HG03457 (cell line): ENCODE results near the gene COL23A1.

ENCODE experiments used
- ATAC-seq: cut with Tn5 transposase; IDR thresholded peaks from one replicate; pipeline ENCODE4 v1.9.1; 2021; ENCODE audit warnings: moderate number of reproducible peaks; ENCODE audit not compliant: unreplicated experiment

Gene COL23A1

DNA sequence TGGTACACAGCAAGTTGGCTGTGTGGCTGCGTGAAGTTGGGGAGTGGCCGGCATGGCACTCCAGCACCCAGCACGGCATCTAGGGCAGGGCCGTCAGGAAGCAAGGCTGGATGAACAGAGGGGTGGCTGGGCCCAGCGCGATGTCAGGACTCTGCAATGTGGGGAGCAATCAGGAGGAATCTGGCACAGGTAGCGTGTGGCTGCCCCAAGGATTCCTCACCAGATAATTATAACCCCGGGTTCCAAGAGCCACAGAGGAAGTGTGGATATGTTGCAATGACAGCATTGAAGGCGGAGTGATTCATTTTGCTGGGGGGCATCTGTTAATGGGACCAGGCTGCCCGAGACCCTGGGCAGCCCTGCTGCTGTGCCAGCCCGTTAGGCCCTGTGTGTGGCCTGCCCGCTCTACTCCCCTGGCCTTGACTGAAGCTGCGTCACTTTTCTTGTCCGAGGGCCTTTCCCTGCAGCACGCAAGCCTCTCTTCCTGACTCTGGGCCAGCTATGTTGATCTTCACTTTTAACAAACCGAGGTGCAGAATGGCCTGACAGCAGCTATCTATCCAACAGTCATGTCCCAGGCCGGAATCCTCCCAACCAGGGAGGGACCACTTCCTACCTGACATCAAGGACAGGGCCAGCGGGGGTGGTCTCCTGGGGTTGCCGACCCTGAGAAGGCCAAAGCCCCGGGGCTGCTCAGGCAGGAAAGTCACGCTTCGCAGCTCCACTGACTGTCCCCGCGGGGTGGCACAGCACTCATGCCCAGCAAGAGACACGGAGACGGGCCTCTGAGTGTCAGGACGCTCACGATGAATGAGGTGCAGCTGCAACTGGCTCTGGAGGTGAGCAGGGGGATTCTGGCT, 239.6 kb downstream of the COL23A1 start:
- ATAC-seq = no peak

DNA sequence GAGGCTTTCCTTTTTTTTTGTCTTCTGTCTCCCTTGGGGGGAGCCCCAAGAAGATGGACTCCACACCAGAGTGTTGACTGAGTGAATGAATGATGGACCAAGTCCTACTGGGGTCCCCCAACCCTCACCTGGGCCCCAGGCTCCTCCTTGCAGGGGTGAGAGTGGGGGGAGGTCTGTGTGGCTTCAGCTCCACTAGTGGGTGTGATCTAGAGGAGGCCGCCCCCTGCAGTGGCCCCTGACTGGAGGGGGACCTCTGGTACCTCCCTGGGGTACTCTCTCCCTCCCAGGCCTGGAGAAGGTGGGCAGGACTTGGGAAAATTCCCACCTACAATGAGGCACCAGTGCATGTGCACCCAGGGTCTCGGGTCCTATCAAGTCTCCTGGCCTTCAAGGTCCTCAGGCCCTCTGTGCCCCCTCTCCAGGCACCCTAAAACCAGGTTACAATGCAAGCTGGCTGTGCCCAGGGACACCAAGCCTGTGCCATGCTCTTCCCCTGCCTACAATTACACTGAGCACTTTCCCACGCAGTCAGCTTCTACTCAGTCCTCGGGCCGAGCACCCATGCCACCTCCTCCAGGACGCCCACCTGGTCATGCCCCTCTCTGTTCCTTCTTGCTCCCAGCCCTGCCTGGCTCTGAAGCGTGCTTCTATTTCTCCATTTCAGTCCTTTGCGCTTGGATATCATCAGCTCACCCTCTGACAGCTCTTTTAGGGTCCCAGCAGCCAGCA, 240.4 kb downstream of the COL23A1 start:
- no peak for ATAC-seq

DNA sequence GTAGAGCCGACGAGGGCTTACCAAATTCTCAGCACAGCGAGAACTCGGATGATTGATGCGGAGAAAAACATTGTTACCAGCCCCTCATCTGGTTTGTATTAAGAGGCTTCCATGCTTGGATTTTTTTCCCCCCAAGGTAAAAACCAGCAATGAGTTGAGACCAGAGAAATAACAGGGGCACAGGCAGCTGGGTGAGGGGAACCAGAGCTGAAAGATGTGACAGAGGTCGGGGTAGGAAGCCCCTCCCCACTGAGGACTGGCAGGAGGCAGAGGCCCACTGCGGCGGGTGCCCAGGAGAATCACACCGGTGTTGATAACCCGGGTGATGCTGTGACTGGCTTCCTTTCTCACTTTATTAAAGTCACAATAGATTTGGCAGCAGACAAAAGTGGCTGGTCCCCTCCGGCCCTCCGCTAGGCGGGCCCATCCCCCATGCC, 241.1 kb downstream of the COL23A1 start:
- ATAC-seq = no peak

DNA sequence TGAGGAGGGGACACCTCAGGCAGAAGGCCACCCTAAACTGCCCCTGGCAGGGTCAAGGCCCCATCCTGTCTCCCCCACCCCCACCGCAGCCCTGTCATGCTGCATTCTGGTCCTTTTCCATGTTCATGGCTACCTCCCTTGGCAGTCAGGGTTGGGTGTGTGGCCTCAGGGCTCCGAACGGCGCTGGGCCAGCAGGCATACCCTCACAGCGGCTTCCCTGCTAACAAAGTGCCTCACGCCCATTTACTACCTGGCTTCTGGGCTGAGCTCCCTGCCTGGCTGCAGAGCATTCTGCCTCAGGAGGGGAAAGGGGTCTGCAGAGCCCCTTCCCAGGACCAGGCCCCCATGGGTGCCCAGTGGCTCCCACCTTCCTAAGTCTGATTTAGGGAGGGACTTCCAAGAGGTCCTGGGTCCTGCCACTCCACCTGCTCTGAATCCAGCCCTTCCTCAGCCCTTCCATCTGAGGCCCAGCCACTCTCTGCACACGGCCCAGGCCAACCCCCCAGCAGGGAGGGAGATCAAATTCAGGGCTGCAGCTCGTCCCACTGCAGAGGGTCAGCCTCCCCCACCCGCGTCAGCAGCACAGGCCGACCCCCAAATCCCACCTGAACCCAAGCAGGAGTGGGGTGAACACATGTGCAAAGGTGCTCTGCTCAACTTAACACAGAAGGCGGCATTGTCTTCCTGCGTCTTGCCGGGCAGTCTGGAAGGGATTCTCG, 241.7 kb downstream of the COL23A1 start:
- no peak for ATAC-seq

DNA sequence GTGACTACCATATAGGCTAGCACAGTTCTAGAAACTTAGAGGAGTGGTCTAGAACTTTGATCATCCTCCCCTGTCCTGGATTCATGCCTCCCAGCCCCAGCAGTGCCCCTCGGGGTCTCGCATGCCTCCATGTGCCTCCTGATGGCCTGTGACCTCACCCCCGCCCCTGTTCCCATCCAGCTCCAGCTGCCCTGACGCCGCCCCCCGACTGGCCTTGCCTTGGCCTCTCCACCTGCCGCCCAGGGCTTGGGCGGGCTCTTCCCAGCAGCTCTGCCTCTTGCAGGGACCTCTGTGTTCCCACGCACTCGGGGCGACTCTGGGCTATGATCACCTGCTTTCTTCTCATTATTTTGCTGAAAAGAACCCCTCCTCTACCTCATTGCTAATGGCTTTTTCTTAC, 242.2 kb downstream of the COL23A1 start:
- no peak for ATAC-seq

DNA sequence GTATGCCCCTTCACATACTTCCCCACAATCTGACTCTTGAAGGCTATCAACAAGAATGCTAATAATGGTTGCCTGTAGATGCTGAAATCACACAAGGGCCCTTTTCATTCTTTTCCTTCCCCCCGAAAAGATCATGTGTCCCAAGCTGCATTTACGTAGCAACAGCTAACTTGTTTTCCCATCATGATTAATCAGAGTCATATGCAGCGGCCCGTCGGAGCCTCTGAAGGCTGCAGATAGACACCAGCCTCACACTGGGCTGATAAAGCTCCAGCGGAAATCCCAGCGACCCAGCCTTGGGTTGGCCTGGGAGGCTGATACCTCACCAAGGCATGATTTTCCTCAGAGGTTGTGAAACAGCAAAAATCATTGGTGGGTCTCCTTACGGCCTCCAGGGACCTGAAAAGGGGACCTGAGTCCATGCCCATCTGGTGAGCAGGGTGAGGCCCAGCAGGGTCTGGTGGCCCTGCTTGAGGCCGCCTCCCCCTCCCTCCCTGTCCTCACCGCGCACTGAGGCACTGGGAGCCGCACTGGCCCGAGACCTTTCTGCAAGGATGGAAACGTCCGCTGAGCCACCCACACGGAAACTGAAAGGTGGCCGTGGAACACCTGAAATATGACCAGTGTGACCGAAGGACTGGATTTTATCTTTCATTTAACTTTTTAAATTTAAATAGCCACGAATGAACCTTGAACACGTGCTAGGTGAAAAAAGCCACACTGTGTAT, 243.4 kb downstream of the COL23A1 start:
- no peak for ATAC-seq

DNA sequence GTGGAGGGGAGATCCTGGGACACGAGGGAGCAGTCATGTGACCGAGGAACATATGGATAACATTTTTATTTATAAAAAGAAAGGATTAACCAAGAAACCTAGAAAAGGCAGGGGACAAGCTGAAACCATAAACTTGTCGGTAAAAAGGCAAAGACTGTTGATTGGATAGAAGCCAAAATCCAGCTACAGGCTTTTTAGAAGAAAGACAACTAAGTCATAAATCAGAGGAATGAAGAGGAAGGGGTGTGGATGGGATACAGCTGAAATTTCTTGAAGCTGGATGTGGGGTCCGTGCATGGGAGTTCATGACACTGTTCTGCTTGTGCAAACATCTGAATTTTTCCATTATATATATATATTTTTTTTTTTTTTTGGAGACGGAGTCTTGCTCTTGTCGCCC, 246.9 kb downstream of the COL23A1 start:
- no peak for ATAC-seq

DNA sequence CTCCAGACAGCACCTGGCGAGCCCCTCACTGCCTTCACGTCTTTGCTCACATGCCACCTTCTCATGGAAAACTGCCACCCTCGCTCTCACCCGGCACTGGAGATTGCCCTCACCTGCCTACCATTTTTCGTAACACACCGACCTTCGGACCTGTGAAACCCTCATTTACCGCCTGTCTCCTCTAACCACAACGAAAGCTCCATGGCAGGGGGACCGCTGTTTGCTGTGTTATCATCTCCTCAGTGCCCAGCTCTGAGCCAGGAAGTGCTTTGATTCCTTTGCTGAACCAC, 248.4 kb downstream of the COL23A1 start:
- no peak for ATAC-seq

DNA sequence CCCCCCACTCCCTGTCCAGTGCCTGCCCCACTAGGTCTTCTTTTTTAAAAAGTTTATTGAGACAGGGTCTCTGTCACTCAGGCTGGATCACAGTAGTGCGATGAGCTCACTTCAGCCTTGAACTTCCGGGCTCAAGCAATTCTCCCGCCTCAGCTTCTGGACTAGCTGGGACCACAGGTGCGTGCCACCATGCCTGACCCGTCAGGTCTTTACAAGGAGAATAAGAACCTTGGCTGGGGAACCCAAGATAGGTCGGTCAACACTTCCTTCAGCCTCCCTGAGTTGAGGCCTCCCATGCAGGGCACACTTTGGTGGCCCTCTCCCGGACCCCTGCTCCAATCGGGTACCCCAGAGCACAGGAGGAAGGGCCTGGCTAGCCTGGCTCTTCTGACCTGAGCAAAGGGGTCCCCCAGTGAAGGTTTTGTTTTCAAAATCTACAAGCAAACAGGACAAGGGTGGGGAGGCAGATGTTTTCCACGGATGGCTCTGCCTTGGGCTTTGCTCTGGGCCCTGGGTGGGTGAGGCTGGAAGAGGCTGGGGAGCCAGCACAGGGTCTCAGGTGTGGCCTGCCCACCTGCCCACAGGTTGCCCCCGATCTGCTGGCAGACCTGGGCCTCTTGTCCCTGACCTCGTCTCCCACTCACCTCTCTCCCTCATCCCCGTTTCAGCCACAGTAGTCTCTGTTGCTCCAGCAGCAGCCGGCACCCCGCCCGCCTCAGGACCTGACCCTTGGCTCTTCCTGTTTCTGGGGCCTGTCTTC, 248.9 kb downstream of the COL23A1 start:
- ATAC-seq = no peak

DNA sequence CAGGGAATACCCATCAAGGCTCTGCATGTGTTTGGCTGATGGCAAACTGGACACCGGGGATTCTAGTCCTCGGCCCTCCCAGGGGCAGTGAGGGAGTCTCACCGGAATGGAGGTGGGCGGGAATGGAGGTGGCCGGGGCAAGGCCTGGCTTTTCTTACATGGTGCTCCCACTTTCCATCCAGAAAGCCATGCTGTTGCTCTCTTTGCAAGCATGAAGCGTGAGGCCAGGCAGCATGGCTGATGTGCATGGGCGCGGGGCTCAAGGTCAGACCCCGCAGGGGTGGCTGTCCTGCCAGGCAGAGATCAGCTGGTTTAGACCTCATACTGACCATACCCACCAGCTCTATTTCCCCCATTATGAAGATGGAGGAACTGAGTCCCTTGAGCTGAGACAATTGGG, 249.6 kb downstream of the COL23A1 start:
- no peak for ATAC-seq

DNA sequence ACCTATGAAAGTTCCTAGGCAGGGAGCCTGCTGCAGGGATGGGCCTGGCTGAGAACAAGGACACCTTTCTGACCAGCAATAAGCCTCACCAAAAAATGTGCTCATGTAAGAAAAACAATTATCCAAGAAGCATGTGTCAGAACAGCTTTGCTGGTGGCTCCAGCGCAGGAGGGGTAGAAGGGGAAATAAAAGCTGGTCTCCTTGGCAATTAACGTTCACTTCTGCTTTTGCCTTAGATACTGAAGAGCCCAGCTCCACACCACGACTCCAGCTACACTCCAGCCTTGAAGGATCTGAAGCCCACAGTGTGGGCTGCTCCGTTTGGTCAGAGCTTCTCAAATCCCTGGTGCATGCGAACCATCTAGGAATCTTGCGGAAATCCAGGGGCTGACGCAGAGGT, 250.0 kb downstream of the COL23A1 start:
- no peak for ATAC-seq

DNA sequence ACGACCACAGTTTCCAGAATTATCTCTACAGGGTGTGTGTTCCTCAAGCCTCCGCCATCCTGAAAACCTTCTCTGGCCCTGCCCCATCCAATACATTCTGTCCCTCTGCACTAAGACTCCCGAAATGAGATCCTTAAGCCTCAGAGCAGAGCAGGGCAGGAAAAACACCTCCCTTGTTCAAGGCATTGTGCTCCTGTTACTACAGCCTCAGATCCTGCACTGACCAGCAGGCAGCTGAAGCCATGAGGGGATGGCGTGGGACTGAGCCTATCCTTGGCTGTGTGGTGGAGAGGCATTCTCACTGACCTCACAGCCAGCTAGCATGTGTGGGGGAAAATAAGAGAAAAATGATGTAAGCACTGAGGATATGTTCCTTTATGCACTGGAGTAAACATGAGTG, 250.9 kb downstream of the COL23A1 start:
- no peak for ATAC-seq

DNA sequence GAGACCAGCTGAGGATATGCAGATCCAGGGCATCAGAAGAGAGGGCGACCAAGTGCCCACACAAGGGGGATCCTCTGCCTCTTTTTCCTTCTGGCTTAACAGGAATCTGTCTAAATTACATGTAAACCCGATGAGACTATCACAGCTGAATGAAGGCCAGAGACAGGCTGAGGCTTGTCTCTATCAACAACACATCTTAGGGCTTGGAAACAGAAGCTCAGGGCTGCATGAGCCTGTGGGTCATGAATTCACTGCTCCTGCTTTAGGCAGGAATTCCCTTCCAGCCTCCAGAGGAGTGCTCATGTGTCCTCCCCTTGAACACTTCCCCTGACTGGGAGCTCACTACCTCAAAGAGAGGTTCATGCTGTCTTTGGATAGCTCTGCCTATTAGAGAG, 251.4 kb downstream of the COL23A1 start:
- ATAC-seq = no peak

DNA sequence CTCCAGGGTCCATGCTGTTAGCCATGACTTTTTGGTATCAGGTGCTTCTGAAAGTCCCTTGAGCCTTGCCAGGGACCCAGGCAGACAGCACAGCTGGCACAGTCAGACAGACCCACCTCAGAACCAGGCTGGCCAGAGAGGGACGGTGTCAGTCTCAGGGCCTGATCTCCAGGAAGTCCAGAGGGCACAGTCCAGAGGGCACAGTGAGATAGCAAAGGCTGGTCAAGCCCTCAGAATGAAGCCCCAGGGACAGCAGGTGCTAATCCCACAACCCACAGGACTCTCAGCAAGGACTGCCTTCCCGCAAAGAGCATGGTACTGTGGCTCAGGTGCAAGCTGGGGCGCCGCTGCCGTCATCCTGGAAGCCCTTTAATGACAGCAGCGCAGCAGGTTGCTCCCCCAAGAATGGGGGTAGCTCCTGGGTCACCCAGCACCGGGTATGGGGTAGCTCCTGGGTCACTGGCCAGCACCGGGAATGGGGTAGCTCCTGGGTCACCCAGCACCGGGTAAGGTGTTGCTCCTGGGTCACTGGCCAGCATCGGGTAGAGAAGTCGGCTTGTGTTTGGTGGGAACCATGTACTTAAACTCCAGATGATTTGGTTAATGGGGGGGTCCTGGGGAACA, 252.0 kb downstream of the COL23A1 start:
- ATAC-seq = no peak

DNA sequence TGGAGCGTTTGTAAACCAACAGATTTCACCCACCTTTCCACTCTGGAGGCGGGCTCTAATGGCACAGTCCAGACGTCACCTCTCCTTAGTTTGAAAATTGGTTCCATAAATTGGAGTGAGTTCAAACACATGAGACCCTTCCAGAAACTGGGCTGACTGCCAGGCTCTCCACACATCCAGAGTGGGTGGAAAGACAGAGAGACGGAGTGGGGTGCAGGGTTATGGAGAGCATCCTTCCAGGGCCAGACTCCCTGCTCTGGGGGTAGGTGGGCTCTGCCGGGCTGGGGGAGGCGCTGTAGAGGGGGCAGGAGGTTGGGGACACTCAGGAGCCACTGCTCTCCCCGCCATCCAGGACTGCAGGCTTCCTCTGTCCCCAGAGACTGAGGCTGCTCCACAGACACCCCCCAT, 252.9 kb downstream of the COL23A1 start:
- no peak for ATAC-seq

DNA sequence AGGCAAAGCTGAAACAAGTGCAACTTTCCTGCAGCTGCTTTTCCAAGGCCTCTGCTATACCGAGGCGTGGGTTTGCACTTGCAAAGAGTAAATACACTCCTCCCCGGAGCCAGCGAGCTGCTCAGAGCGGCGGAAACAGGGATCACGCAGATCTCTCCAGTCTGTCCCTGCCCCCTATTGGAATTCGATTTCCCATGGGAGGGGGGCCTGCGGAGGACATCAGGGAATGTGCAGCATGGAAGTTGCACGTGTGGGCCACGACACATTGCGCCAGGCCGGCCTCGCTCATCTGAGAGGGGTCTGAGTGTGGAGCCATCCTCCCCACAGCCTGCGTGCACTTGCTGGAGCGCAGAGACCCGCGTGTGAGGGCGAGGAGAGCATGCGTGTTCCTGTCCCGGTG, 253.3 kb downstream of the COL23A1 start:
- no peak for ATAC-seq

DNA sequence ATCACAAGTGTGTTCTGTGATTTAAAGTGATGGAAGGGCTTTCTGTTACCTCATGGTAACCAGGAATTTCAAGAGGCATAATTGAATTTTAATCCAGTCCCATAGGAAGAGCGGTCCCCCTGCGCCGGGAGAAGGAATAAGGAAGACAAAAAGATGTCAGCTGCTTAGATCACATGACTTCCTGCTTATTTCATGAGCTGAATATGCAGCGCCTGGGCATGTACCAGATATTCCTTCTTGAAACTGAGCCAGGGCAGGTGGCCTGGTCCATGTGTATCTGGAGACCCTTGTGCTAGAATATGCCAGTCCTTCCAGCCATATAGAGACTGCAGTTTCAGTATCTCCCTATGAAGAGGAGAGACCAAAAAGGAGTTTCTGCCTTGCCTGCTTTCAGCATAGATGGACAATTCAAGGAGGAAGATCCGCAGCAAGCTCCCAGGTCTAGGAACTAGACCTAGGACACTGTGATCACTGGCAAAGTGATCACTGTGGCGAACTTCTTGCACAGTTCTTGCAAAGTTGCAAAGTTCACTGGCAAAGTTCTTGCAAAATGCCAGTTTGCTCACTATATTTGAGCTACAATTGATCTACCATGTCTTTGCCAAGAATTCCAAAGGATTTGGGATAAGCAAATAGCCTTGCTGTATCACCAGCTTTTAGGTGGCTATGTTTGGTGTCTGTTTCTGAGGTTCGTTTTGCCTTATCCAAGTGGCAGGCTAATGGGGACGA, 254.7 kb downstream of the COL23A1 start:
- ATAC-seq = no peak

DNA sequence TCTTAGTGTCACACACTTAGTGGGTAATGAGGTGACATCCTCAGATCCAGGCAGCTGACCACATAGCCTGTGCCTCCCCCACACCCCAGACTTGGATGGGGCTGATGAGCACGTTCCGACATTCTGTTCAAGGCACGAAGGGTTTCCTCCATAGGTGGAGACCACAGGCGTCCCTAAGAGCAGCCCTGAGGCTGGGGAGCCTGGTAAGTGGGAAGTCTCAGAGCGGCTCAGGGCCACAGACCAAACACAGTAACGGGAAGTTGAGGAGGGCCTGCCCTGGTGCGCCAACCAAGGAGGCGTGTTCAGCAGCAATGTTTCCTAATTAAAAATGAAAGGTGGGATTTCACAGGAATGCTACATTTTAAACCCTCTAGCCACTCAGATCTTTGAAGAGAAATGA, 255.3 kb downstream of the COL23A1 start:
- ATAC-seq = no peak

DNA sequence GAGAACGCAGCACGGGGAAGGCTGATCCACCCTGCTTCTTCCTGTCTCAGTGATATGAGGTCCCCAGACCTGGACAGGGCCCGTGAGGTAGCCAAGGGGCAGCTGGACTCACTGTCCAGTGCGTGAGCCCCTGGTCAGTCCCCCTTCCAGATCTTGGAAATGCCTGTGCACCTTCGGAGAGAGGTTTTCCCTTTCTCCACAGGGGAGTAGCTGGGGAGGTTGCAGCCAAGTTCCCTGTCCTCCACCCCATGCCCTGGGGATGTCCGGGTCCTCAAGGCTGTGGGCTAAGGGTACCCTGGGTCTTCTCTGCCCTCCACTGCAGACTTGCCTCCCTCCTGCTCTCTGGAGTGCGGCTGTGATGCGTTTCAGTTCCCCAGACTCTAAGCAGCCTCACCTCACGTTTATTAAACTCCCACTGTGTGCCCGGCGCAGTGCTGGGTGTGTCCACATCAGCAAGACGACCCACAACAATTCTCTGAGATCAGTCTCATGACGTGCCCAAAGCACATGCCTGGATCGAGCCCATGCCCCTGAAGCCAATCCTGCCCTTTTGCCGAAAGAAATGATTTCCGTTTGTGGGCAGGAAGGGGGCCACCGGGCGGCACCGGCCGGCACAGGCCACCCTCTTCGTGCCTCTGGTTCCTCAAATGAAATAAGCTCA, 256.2 kb downstream of the COL23A1 start:
- ATAC-seq = no peak
